ENCODE results near the gene ATG7.
"Not testable (repeated sequence)": the region's sequence is repeated elsewhere in the genome, so short reads cannot be mapped to it uniquely, and the experiment has no call there.

The ATG7 gene

GRCh38 chr3:11290743-11291680 lies 18.8 kb downstream of the ATG7 start:
- DNase-seq (ENCODE audit: low read depth in 2 of 2): no peak

DNA sequence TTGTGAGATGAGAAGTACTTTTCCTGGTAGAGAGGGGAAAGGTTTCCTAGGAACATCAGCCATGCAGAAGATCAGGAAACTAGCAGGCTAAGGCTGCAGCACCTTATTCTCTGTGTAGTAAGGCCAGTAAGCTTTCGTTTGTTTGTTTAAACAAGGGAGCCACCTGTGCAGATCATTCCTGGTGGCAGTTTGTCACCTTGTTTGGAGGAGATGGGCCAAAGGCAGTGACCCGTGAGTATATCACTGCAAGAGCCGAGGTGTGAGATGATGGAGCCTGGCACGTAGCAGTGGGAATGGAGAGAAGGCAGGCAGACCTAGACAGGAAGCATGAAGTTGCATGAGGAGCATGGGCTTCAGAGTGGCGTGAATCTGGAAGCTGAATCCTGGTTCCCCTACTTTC lies 19.6 kb downstream of the ATG7 start:
- DNase-seq (ENCODE audit: low read depth in 2 of 2): no peak

DNA sequence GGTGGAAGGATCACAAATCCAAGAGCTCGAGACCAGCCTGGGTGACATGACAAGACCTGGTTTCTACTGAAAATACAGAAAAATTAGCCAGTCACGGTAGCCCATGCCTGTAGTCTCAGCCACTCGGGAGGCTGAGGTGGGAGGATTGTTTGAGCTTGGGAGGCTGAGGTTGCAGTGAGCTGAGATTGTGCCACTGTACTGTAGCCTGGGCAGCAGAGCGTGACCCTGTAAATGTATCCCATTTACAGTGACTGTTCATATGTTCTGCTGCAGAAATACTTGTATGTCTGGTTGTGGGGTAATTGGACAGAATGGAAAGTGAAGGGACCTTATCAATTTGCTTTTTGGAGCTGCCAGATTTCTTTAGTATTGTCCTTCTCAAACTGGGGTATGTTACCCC lies 24.9 kb downstream of the ATG7 start:
- DNase-seq (ENCODE audit: low read depth in 2 of 2): no peak

DNA sequence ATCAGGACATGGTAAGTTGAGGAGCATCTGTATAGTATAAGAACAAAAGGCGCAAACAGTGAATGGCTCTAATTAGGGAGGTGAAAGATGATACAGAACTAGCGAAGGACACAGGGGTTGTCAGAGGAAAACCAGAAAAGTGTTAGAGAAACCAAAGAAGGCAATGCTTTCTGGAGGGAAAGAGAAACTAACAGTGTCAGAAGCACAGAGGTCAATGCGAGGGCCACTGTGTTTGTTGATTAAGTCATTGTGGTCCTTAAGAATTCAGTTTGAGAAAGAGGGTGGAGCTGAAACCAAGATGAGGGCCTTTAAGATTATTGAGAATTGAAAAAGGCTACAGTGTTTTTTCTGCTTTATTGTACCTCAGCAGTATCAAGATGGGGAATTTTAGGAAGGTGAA lies 28.8 kb downstream of the ATG7 start:
- DNase-seq (ENCODE audit: low read depth in 2 of 2): no peak

DNA sequence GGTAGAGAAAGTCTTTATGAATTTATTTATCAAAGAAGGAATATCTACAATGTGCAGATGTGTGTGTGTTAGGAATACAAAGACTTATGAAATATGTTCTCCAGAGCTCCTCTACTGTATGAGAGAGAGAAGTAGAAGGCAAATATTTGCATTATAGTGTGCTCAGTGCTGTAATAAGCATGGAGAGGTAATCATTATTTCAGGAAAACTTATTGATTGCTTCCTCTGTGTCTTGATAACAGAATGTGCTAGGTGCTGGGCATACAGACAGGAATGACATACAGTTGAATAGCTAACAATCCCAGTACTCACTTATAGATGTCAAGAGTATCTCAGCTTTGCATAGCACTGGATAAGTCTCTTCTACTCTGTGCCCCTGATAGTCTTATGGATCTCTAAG lies 30.2 kb downstream of the ATG7 start:
- DNase-seq (ENCODE audit: low read depth in 2 of 2): no peak

DNA sequence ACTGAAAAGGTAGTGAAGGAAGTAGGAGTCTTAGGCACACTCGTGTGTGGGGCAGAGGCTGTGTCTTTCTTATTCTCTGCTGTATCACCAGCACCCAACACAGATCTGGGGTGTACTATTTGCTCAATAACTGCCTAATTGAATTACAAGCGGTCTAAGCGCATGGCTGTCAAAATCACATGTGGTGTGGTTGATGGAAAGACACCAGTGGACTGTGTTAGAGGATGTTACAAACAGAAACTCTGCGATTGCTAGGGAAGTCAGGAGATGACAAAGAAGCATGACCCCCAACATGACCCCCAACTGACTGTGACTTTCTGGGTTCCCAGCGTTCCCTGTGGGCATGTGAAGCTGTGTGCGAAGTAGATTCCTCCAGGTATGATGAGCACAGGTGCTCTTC lies 32.0 kb downstream of the ATG7 start:
- DNase-seq (ENCODE audit: low read depth in 2 of 2): no peak

DNA sequence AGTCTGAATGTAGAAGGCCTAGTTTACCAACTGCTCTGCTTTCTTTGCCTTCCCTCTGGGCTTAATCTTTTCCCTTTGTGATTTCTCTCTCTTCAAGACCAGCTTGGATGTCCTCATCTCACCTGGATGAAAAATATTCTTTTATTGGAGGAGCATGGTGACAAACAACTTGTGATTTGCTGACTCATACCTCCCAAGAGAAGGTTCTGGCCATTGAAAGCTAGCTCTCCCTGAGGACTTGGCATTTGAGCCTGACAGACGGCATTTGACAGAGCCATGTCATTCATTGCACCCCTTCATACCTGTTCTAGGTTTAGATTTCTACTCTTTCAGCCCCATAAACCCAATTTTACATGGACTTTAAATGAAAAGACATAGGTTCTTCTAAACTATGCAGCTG lies 33.3 kb downstream of the ATG7 start:
- no peak for DNase-seq (ENCODE audit: low read depth in 2 of 2)

GRCh38 chr3:11306817-11307589 lies 34.8 kb downstream of the ATG7 start:
- no peak for DNase-seq (ENCODE audit: low read depth in 2 of 2)

- DNase-seq (ENCODE audit: low read depth in 2 of 2): no peak
These were observed 35.7 kb downstream of the ATG7 start for GRCh38 chr3:11307830-11308432.

DNA sequence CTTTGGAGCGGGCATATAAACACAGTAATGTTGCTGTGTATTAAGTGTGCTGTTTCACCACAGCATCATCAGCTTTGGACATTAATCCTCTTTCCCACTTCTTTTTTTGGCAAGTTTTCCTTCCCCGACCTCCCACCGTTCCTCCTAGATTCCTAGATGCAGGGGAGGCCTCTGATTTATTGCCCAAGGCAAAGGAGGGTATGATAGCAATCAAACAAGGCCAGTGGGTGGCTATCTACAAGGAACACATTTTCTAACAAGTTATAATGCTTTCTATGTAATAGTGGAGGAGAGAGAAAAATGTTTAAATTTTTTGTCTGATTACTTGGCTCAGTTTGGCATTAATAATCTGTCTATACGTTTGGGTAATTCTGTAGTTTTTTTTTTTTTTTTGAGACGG lies 38.1 kb downstream of the ATG7 start:
- DNase-seq (ENCODE audit: low read depth in 2 of 2): no peak

DNA sequence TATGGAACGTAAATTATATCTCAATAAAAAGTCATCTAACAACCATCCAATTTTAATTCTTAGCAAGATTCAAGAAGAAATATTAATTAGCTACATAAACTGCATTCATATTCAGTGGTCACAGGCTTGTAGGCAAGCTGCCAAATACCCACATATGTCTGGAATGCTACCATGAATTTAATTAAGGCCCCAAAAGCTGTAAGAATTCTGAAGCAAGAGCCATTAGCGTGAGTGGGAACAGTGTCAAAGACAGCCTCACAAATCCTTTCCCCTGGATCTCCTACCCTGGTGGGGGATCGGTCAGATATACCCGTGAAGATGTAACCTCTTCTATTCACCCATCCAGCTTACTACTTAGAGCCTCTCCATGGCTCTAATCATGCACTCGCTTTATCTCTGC lies 40.0 kb downstream of the ATG7 start:
- DNase-seq (ENCODE audit: low read depth in 2 of 2): peak in 1 of 2 experiments; percentile 33

- DNase-seq (ENCODE audit: low read depth in 2 of 2): no peak
These were observed 45.1 kb downstream of the ATG7 start for GRCh38 chr3:11317300-11317699.

DNA sequence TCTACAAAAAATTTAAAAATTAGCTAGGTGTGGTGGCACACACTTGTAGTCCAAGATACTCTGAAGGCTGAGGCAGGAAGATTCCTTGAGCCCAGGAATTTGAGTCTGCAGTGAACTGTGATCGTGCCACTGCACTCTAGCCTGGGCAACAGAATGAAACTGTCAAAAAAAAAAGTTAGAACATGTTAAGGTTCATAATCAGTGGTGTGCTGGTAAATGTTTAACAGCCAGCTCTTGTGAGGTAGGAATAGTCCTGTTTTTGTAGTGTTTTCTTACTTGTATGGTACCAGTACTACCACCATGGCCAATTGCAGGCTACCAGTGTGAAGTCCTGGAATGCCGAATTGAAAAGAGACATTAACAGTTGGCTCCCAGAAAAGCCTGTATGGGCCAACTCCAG lies 50.7 kb downstream of the ATG7 start:
- DNase-seq (ENCODE audit: low read depth in 2 of 2): no peak

DNA sequence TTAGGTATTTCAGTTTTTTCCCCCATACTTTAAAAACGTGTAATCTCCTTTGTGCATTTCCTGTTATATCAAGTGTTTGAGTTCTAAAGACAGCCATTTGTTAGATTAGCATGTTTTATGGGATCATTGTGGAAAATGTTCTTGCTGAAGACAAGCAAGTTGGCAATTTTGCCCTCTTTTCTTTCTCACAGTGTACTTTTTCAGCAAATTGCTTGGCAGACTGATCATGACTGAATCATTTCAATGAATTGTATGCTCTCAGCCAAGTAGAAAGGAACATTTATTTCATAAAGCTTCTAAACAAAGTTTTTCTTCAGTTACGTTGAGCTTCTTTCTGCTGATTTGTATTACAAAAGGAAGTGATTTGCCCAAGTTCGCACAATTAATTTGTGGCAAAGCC lies 51.6 kb downstream of the ATG7 start:
- DNase-seq (ENCODE audit: low read depth in 2 of 2): no peak

DNA sequence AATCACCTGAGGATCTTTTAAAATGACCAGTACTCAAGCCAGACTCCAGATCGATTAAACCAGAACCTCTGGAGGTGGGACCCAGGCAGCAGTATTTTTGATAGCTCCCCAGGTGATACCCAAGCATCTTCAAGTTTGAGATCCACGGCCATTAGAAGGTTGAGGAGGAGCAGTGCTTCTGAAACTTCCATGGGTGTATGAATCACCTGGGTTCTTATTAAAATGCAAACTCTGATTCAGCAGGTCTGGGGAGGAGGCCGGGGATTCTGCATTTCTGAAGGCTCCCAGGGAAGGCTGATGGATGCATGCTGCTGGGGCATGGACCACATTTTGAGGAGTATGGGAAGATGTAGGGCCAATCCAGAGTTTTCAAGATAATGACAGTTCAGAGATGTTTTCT lies 55.4 kb downstream of the ATG7 start:
- no peak for DNase-seq (ENCODE audit: low read depth in 2 of 2)

GRCh38 chr3:11328196-11328945 lies 56.2 kb downstream of the ATG7 start:
- no peak for DNase-seq (ENCODE audit: low read depth in 2 of 2)

GRCh38 chr3:11329777-11330176 lies 57.6 kb downstream of the ATG7 start:
- no peak for DNase-seq (ENCODE audit: low read depth in 2 of 2)

GRCh38 chr3:11331101-11331500 lies 58.9 kb downstream of the ATG7 start:
- DNase-seq (ENCODE audit: low read depth in 2 of 2): peak in 1 of 2 experiments; percentile 17

- peak; percentile 57 to 58 for DNase-seq (ENCODE audit: low read depth in 2 of 2)
These were observed 62.9 kb downstream of the ATG7 start for GRCh38 chr3:11335056-11335608.

- no peak for DNase-seq (ENCODE audit: low read depth in 2 of 2)
These were observed 67.3 kb downstream of the ATG7 start for GRCh38 chr3:11339541-11339940.

- no peak for DNase-seq (ENCODE audit: low read depth in 2 of 2)
These were observed 74.2 kb downstream of the ATG7 start for GRCh38 chr3:11346416-11346815.

GRCh38 chr3:11348877-11349276 lies 76.7 kb downstream of the ATG7 start:
- DNase-seq (ENCODE audit: low read depth in 2 of 2): not testable (repeated sequence)

Measured in fibroblast of skin of left biceps (primary cell).